Measurements from ENCODE around the gene HTR3B. TPM values are rescaled to one million over a fixed set of nuclear protein-coding genes. Genes with fewer than 3 reads are reported as not detected.

The HTR3B gene
- total RNA-seq, 1 experiment from 2014 or later: not detected

DNA sequence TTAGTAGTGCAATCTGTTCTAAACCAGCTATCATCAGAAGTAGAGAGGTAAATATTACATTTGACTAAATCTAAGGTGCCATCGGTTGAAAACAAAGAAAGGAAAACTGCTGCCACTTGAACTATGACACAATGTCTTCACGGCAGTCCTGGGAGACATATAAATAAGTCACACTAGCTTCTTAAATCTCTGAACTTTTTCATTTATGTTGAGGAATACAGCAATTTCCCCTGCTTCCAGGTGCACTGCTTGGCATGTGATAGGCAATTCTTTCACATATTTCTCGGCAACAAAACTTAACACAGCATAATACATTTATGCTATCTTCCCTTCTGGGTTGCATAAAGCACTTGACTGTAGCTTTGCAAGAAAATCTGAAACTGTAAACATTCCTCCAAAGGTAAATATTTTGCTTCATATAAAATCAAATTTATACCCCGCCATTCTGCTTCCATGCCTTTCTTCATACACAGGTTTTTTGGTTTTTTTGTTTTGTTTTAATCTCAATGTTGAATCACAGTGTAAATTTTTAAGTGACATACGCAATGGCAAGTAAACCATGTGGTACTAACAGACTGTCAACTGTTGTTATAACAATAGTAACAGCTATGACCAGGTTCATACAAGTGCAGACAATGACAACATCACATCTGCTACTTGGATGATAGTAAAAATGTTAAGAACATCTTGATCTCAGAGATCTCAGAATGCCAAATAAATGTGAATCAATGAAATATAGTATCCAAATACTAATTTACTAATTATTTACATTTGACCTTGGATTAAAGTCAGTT lies 47.4 kb upstream of the HTR3B start:
- H2BK15ac ChIP-seq (ENCODE audit: low read depth, low read length): no peak overlapping the region
- H3K23ac ChIP-seq (ENCODE audit: insufficient read length, low read depth, low read length): no peak overlapping the region
- H4K20me1 ChIP-seq (ENCODE audit: control insufficient read depth, insufficient read depth, insufficient read length): no peaks in the 10 kb centered on the region
- WGBS (ENCODE audit: extremely low coverage, insufficient read length, low lambda C conversion rate): no CpG with 5 or more reads among the region's 5 CpGs
- H3K56ac ChIP-seq (ENCODE audit: insufficient read length, low read depth, low read length): no peak overlapping the region
- Mint-ChIP-seq H3K4me3 (no peak overlapping the region), H3K27ac (peak overlapping the region in 2 of 3 experiments; percentile 35 to 40; a peak in 3 of 7 replicates), H3K4me1 (peaks cover 55 to 59% of the 10 kb centered on the region in 2 experiments), H3K36me3 (ENCODE audit: insufficient read depth in 1 of 3, low read depth in 3 of 3) (peaks cover 8 to 27% (median 10%) of the 10 kb centered on the region in 3 experiments; a peak in 6 of 7 replicates), H3K27me3 (ENCODE audit: low read depth) (no peaks in the 10 kb centered on the region), H3K9me3 (no peaks in the 10 kb centered on the region)
- H4K91ac ChIP-seq (ENCODE audit: insufficient read length, low read depth, low read length): no peak overlapping the region
- no peak overlapping the region for H2BK12ac ChIP-seq (ENCODE audit: insufficient read length, low read depth, low read length)
- H3K4me2 ChIP-seq (ENCODE audit: insufficient read depth, insufficient read length, low read length): no peak overlapping the region
- no peak overlapping the region for H2BK20ac ChIP-seq (ENCODE audit: low read depth, low read length, poor library complexity, severe bottlenecking)
- H2BK120ac ChIP-seq (ENCODE audit: low read depth, low read length, poor library complexity, severe bottlenecking): peak overlapping the region; percentile 53
- no peaks in the 10 kb centered on the region for H3K23me2 ChIP-seq (ENCODE audit: insufficient read length, low read depth, low read length, poor library complexity, severe bottlenecking)
- H3K4ac ChIP-seq (ENCODE audit: low read depth, low read length): no peak overlapping the region
- H3K27ac ChIP-seq (ENCODE audit: insufficient read length, low read depth, low read length): no peak overlapping the region
- H2AFZ ChIP-seq (ENCODE audit: low read length): no peak overlapping the region
- no peak overlapping the region for H3K18ac ChIP-seq (ENCODE audit: insufficient read length, low read depth, low read length)
- TF ChIP-seq, protein P1, sequence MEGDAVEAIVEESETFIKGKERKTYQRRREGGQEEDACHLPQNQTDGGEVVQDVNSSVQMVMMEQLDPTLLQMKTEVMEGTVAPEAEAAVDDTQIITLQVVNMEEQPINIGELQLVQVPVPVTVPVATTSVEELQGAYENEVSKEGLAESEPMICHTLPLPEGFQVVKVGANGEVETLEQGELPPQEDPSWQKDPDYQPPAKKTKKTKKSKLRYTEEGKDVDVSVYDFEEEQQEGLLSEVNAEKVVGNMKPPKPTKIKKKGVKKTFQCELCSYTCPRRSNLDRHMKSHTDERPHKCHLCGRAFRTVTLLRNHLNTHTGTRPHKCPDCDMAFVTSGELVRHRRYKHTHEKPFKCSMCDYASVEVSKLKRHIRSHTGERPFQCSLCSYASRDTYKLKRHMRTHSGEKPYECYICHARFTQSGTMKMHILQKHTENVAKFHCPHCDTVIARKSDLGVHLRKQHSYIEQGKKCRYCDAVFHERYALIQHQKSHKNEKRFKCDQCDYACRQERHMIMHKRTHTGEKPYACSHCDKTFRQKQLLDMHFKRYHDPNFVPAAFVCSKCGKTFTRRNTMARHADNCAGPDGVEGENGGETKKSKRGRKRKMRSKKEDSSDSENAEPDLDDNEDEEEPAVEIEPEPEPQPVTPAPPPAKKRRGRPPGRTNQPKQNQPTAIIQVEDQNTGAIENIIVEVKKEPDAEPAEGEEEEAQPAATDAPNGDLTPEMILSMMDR (conservative IDR thresholded peaks at IDR 0.05): no peak
- H3K79me1 ChIP-seq (ENCODE audit: insufficient read depth, low read depth, low read length, poor library complexity, severe bottlenecking): peaks cover 4% of the 10 kb centered on the region
- H3K9ac ChIP-seq (ENCODE audit: extremely low read depth, insufficient read length, low read length): no peak overlapping the region
- H3K79me2 ChIP-seq (ENCODE audit: insufficient read depth, low read length): peaks cover 15% of the 10 kb centered on the region; the same call in 1 of the 2 replicates
- H3K27me3 ChIP-seq (ENCODE audit: insufficient read depth, low read length): no peaks in the 10 kb centered on the region
- DNase-seq: no peak
- H3K4me1 ChIP-seq (ENCODE audit: insufficient read depth, low read length): peaks cover 2% of the 10 kb centered on the region; the same call in 1 of the 2 replicates
- H3T11ph ChIP-seq (ENCODE audit: low read length): no peak overlapping the region
- no peak overlapping the region for H2AK5ac ChIP-seq (ENCODE audit: insufficient read length, low read length)
- no peak overlapping the region for H4K5ac ChIP-seq (ENCODE audit: insufficient read length, low read depth, low read length)
- H3K9me3 ChIP-seq (ENCODE audit: control insufficient read depth, low read depth, low read length): no peaks in the 10 kb centered on the region
- H4K8ac ChIP-seq (replicated peaks; ENCODE audit: insufficient read length, low read depth, low read length): no peak overlapping the region
- no peak overlapping the region for H2BK5ac ChIP-seq (ENCODE audit: insufficient read length, low read length)
- H3K14ac ChIP-seq (ENCODE audit: insufficient read depth, low read length): no peak overlapping the region
